Epithelial cell of proximal tubule (primary cell): ENCODE measurements around the gene CBFA2T3. TPM values are rescaled to one million over a fixed set of nuclear protein-coding genes. Genes with fewer than 3 reads are reported as not detected.

ENCODE experiments used
- DNase-seq: peaks from one replicate; pipeline ENCODE4 v3.0.0-alpha.2; 2011; ENCODE audit warnings: low read depth
- H3K4me3 ChIP-seq: 2 replicates; pipeline ENCODE4 v1.5.1; 2011; ENCODE audit warnings: low read depth, mild to moderate bottlenecking, low read length
- CTCF ChIP-seq: conservative IDR thresholded peaks from 2 replicates; pipeline ENCODE4 v1.5.1; 2012; ENCODE audit warnings: low read depth, mild to moderate bottlenecking, low read length
- total RNA-seq: library from RNA; depleted of rRNA; stranded (reverse); fragments of >200 nt; gene quantifications from 2 replicates; pipeline ENCODE4 v1.2.3, GENCODE V29; 2015

Gene CBFA2T3
- total RNA-seq, 1 donor from 2014 or later: 0.86 TPM

GRCh38 chr16:88838566-88838965, 138.4 kb downstream of the CBFA2T3 start:
- no peak overlapping the region for H3K4me3 ChIP-seq
- no peak for DNase-seq
- no peak for TF ChIP-seq CTCF

GRCh38 chr16:88837806-88838205, 139.2 kb downstream of the CBFA2T3 start:
- TF ChIP-seq CTCF: no peak
- no peak for DNase-seq
- H3K4me3 ChIP-seq: no peak overlapping the region

- TF ChIP-seq CTCF: no peak
- H3K4me3 ChIP-seq: no peak overlapping the region
- DNase-seq: no peak
These were observed 140.2 kb downstream of the CBFA2T3 start for GRCh38 chr16:88836791-88837190.

- TF ChIP-seq CTCF: no peak
These were observed 141.2 kb downstream of the CBFA2T3 start for GRCh38 chr16:88835818-88836217.

GRCh38 chr16:88835383-88835782, 141.6 kb downstream of the CBFA2T3 start:
- TF ChIP-seq CTCF: no peak
- no peak for DNase-seq
- H3K4me3 ChIP-seq: no peak overlapping the region

More at GRCh38 chr16:88835818-88836217, 141.2 kb downstream of the CBFA2T3 start:
- no peak for DNase-seq
- H3K4me3 ChIP-seq: no peak overlapping the region

GRCh38 chr16:88834670-88835069, 142.3 kb downstream of the CBFA2T3 start:
- no peak overlapping the region for H3K4me3 ChIP-seq
- DNase-seq: no peak
- TF ChIP-seq CTCF: no peak

- no peak for TF ChIP-seq CTCF
- H3K4me3 ChIP-seq: no peak overlapping the region
- DNase-seq: no peak
These were observed 143.9 kb downstream of the CBFA2T3 start for GRCh38 chr16:88833086-88833485.
